ENCODE measurements around the gene MEP1A. TPM values are rescaled to one million over a fixed set of nuclear protein-coding genes. Genes with fewer than 3 reads are reported as not detected.

Gene MEP1A
- total RNA-seq, 1 donor from 2014 or later, result 2.2 TPM

DNA sequence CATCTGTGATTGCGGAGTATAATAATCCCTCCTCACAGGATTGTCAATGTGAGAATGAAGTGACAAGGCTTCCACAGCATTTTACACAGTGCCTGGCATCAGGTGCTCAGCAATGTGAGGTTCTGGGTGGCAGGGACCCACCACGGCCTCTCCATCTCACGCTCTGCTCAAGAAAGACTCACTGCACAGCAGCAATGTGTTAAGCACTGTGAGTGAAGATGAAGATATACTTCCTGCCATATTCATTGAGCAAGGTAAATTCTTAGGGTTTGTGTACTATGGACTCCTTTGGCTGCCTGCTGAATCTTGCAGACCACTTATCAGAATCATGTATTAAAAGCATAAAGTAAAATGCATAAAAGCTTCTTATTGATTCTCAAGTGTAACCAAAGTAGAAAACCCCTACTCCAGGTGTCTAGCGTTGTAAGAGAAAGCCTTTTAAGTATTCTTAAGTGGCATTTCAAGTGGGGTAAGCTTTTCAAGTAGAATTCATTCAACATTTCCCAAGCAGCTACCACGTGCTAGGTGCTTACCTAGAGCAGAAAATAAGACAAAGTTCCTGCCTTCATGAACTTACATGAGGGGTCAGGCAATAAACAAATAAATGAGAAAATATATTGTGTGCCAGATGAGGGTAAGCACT, 17.0 kb upstream of the MEP1A start:
- DNase-seq (ENCODE audit: low spot score), result no peak

DNA sequence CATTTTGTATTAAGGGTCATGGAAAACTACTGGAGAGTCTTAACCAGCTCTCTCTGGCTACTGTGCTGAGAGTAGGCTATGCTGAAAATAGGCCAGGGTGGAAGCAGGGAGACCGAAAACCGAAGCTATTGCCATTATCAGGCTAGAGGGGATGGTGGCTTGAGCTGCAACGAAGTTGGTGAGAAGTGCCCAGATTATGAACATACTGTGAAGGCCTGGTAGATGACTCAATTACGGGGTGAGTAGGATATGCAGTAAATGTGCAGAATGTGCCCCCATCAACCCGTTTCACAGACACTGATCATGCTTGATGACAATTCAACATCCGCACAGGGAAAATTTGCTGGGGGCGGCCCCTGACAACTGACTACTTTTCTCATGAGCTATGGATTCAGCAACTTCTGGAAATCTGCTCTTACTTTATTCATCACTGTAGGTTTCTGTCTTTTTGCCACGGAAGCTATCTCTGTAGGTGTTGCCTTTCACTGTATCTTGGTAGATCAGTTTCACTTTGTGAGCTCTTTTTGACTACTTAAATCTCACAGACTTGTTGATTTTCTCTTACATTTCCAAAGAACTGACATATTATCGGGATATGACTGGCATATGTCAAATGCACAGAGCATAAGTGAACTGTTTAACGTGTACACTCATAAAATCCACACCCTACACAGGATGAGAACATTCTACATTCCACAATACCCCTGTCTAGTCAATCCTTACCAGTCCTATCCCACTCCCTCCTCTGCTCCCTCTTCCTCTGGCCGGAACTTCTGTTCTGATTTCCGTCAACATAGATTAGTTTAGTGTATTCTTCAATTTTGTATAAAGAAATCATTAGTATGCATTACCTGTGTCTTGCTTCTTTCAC, 15.5 kb upstream of the MEP1A start:
- DNase-seq (ENCODE audit: low spot score), result no peak

DNA sequence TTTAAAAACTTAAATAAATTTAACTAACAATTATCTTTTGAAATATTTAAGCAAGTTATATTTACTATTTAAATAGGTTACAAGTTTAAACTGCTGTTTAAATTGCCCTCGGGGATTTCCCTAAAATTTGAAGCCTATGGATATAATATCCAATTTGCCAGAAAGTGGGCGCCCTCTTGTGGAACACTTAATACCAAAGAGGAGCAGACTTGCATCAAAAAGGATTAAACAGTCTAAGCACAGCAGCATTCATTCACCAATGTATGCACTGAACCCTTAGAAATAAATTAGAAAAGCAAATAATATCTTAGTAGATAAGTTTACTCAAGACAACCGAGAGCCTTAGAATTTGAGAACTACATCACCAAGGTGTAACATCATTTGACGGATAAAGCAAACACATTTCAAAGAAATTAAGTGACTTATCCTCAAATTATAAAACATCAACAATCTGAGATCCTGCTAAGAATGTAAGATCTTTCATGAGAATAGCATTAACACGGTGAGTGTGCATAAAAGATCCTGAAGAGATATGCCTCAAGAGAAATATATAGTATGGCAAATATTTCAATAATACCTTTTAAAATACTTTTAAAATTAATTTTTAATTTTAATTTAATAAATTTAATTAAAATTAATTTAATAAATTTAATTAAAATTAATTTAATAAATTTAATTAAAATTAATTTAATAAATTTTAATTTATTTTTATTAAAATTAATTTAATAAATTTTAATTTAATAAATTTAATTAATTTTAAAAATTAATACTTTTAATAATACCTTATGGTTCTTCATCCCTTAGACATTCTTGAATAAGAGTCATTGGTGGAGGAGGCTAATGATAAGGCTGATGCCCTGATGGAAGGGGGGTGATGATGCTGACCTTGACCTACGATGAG, 11.5 kb upstream of the MEP1A start:
- peak; percentile 78 for DNase-seq (ENCODE audit: low spot score)

DNA sequence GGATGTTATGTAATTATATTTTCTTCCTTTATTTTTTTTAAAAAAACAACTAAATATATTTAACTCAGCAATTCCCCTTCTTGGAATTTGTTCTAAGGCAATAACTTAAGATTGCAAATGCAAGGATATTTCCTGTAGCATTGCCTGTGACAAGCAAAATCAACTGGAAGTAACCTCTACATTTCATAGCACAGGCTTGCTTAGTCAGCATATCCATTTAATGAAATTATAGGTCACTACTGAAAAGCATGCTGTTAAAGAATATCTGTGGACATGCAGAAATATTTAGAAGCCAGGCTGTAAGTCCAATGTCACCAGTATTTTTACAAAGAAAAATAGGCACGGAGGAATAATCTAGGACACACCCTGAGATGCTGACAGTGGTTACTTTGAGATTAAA, 8.7 kb upstream of the MEP1A start:
- DNase-seq (ENCODE audit: low spot score), result no peak

DNA sequence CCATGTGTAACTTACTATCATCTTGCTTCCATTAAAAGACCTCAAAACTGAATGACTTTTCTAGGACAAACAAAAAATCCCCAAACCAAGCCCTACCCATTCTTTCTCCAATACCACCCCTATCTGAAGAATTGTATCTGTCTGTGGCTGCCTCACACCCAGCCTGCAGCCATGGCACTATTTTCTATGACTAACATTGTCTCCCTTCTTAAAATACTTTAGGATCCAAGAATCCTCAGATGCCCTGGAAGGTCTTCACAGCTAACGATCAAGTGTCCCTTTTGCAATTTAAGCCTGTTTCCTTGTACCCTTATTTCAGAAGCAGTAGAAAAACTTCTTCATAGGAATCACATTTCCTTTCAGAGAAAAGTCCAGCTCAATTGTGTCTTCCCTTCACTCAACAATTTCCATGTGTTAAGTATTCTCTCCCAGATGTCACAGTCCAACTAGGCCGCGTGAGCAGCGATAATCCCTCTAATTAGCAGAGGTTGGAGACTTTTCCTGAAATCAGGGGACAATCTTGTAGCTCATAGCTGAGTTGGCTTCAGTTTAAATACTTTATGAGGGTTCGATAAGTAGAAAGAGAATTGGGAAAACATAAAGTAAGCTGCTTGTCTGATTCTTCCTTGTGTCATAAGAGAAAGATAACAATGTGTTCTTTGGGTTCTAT, 5.2 kb upstream of the MEP1A start:
- DNase-seq (ENCODE audit: low spot score), result no peak

DNA sequence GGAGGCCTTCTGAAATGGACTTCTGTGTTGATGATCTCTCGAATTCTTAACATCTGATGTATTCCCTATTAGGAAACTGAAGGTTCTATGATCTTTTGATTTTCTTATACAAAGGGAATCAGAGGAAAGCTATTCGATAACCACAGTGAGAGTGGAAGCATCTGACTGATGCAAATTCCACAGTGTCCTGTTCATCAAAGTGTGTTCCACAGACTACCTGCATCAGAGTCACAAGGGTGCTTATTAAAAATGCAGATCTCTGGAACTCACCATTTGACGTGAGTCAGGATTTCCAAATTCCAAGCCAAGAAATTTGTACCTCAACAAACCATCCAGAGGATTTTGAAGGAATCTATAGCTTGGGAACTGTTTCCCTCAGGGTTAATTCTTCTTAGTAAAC, 4.4 kb upstream of the MEP1A start:
- no peak for DNase-seq (ENCODE audit: low spot score)

DNA sequence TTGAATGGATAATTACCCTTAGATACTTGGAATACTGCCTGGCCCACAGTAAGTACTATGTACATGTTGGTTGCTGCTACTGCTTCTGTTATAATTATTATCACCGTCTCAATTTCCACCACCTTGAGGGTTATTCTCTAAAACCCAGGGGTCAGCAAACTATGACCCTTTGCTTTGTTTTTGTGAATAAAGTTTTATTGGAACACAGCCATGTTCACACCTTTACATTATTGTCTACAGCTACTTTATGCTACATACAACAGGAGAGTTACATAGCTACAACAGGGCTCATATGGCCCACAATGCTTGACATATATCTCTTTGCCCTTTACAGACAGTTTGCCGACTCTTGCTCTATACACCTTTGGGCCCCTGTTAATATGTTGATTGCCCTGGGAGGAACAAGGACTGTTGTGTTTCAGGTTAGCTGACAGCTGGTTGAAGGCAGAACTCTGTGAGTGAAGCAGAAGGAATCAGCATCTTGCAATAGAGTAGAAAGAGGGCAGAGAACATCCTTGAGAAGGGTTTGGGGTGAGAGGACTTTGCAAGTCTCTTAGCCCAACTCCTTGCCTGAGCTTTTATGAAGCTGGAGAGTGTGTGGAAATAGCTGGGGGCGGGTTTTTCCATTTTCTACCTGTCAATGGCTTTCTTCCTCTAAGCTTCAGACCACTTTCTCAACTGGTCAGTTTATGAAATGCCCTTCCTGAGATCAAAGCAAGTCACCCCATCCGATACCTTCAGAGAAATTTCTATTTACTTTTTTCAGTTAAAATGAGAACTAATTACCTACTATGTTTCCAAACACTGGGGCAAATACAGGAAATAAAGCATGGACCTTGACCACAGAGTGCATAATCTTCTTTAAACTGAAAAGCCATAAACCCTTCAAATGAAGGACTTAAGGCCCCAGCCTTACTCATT, 3.5 kb upstream of the MEP1A start:
- DNase-seq (ENCODE audit: low spot score), result no peak

DNA sequence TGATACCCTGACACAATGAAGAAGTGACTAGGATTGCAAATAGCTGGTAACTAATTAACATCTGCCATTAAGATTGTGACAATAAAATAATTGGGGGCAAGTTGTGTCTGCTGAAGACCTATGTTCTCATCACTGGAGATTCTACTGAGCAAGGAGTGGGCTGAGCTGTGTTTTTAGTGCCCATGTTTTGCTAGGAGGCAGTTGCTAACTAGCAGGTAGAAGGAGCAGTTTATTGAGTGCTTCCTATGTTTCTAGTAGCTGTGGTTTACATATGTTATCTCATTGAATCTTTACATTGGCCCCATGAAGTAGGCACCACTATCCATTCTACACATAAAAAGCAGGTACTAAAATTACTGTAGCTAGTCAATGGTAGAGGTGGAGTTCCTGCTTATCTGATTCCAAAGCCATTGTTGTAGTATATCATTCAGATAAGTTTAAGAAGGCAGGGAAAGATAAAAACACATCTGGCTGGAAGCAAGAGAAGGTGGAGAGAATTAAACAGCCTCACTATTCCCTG, 2.8 kb upstream of the MEP1A start:
- DNase-seq (ENCODE audit: low spot score), result no peak

DNA sequence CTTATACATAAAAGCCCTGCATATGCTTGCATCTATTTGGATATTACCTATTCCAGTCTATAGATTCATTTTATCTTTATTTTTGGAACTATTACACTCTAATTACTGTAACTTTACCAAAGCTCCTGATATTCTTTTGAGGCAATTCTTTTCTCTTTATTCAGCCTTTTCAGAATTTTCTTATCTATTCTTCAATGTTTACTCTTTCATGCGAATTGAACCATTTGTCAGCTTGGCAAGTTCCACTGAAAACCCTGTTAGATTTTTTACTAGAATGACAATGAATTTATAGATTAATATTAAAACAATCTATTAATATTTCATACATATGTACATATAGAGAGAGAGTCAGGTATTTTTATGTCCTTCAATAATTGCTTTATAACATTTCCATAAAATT, 554 bp upstream of the MEP1A start:
- DNase-seq (ENCODE audit: low spot score), result no peak

DNA sequence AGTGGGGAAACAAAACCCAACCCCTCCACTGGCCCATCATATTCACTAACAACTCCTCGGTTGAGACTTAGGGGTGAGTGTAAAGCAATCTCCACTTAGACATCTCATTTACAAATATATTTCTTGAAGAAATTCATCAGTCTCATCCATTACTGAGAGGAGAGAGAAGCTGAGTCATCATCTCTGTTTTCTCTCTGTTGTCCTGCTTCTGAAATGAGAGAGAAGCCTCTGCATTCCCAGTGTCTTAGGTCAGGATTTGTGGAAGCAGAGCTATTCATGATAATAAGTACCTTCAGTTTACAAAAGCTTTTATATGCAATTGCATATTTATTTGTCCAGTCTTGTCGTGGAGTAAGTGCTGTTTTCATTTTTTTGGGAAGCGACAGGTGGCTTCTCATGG, 879 bp downstream of the MEP1A start:
- DNase-seq (ENCODE audit: low spot score), result no peak

DNA sequence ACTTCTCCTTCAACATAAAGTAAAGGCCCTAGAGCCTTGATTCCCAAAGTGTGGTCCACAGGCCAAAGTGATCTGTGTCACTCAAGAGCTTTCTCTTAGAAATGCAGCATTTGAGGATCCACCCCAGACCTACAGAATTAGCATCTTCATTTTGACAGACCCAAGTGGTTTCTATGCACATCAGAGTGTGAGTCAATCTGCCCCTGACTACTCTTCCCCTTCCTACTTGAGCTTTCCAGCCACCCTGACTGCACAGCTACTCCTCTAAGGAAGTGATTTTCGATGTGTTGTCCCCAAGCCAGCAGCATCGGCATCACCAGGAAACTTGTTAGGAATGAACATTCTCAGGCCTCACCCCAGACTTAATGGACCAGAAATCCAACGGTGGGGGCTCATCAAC, 2.6 kb downstream of the MEP1A start:
- DNase-seq (ENCODE audit: low spot score), result no peak

DNA sequence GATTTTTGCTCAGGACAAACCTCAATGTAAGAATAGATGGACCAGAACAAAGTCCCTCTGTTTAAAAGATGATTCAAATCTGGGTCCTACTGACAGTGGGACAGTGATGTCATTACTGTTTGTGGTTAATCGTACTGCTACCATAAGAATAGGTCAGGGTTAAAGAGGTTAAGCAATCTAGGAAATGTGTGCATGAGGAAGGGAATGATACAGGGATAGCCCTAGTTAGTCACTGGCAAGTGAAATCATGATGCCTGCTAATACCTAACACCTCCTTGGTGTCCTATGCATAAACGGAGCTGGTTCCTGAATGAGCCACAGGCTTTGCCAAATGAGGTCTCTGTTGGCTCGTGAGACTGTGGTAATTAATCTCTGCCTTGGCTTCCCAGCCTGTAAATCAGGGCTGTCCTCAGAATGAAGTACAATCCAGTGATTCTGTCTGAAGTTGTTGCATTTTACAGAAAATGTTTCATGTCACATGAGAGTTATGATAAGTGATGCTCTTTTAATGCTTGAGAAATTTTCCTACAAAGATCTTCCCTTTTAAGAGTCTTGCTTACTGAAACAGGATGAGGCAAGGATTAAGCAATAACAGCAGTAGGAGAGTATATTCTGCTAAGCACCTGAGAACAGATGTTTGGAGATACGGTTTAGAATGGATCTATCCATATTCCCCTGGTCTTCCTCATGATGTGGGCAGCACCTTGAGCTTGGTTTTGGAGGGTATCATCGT, 3.8 kb downstream of the MEP1A start:
- DNase-seq (ENCODE audit: low spot score), result no peak

DNA sequence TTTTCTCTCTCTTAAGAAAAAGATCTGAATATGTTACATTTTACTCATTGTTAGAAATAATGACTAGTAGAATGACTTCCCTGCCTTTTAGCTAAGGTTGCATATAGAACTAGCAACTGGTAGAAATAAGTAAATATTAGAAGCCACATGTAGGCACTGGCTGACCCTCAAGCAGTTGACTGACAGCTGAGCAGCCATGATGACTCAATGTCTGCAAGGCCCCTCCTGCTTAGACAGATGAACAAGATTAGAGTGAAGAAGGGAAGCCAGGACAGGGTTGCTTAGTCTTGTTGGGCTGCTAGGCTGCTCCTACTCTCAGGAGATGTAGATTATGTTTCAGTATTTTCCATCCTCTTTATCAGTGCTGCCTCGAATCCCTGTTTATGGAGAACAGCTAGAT, 6.5 kb downstream of the MEP1A start:
- DNase-seq (ENCODE audit: low spot score), result no peak

DNA sequence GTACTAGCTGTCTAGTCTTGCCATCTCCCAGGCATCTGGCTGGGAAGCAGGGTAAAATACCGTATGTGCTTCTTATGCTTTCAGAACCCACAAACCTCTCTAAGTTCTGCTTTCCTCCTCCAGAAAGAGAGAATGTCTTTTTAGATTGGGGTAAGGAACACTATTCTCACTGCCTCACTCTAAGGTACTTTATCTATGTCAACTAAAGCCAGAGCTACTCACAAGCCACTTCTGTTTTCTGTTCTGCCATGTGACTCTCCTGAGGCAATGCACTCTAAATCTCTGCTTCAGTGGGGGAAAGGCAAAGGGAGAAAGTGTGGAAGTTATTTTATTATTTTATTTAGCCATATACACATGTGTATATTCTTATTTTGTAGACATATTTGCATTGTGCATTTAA, 15.6 kb downstream of the MEP1A start:
- DNase-seq (ENCODE audit: low spot score), result no peak

DNA sequence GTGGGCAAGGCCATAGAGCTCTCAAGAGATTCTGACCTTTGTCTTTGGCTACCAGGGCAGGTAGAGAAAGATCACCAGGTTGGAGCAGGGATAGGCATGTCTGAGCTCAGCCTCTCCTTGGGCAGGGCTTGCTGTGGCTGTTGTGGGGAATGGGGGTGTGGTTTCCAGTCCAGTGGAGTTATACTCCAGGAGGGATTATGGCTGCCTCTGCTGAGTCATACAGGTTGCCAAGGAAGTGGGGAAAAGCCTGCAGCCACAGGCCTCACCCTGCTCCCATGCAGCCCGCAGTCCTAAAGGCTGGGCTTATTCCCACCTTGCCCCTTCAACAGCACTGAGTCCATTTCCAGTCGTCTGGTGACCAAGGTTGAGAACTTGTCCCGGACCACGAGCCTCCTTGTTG, 21.9 kb downstream of the MEP1A start:
- DNase-seq (ENCODE audit: low spot score), result no peak

DNA sequence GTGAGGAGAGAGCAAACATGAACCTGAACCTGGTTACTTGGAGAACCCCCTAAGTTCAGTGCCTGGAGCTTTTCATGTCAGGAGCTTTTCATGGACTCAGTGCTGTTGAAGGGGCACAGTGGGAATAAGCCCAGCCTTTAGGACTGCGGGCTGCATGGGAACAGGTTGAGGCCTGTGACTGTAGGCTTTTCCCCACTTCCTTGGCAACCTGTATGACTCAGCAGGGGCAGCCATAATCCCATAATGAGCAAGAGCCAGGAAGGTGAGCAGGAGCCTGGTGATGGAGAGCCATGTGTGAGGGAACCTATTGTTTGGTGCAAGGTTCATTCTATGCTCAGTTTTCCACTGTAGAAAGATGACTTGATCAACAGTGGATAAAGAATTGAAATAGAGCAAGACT, 23.4 kb downstream of the MEP1A start:
- no peak for DNase-seq (ENCODE audit: low spot score)

DNA sequence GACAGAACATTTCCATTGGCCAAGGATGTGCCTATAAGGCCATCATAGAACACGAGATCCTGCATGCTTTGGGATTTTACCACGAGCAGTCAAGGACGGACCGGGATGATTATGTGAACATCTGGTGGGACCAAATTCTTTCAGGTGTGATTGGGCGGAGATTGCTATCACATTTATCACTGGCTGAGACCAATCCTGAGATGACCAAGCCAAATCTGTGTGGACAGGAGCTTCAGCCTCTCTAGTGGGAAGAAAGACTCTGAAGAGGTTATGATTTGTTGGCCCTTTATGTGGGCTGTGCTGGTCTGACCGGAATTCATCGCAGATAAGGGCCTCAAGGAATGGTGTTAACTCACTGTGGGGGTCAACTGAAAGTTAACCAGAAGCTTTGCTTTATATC, 26.4 kb downstream of the MEP1A start:
- no peak for DNase-seq (ENCODE audit: low spot score)

DNA sequence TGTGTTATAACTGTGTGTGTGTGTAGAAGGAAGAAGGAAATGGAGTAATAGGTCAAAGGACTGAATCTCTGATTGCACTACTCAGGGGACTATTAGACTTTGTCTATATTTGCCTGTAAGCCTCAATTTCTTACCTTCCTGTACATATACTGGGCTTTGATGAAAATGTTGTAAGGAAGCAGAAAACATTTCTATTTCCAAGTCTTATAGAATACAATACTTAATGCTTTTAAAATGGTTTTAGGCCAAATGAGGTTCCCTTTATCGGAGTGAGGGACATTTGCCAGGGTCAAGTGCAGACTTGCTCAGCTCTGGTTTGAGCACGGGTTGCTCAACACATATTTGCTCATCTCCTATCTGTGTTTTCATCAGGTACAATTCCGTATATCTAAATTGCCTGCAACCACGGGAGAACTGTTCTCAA, 28.3 kb downstream of the MEP1A start:
- DNase-seq (ENCODE audit: low spot score), result peak; percentile 35

DNA sequence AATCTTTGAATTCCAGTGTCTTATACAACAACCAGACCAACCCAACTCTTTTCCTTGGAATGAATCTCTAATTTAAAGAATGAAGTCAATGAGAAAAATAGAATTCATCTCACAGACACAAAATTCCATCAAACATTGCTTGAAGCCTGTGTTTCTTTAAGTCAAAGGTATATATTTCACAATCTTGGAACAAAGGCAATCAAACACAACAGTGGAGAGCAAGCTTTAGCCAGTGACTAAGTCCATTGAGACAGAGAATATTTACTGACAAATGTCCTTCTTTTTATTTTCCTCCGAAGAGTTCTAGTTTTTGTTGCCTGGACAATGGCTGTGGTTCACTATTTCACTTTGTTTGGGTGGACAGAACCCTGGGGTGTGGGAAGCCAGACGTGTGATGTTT, 35.8 kb downstream of the MEP1A start:
- no peak for DNase-seq (ENCODE audit: low spot score)

DNA sequence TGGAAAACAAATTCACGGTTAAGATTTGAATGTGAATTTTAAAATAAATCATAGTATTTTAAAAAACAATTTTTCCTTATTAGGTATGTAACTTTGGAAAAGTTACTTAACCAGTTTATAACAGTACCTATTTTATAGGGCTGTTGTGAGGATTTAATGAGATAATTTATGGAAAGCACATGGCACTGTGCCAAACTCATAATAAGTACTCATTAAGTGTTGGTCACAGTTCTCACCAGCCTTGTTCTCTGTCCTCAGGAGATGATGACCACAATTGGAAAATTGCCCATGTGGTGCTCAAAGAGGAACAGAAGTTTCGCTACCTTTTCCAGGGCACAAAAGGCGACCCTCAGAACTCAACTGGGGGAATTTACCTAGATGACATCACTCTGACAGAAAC, 39.6 kb downstream of the MEP1A start:
- DNase-seq (ENCODE audit: low spot score), result no peak
